ENCODE results near the gene SNX21.
"Not testable (repeated sequence)": the region's sequence is repeated elsewhere in the genome, so short reads cannot be mapped to it uniquely, and the experiment has no call there.

The SNX21 gene

GRCh38 chr20:45823949-45824835 lies 9.4 kb upstream of the SNX21 start:
- no peak for FAIRE-seq
- peak; percentile 41 for TF ChIP-seq CTCF (IDR thresholded peaks at IDR 0.05; ENCODE audit: insufficient read depth, missing control alignments)
- no peak for DNase-seq (ENCODE audit: insufficient read length, low spot score)

- DNase-seq (ENCODE audit: insufficient read length, low spot score) (no peak), FAIRE-seq (no peak)
- no peak for TF ChIP-seq CTCF (IDR thresholded peaks at IDR 0.05; ENCODE audit: insufficient read depth, missing control alignments)
These were observed 7.1 kb upstream of the SNX21 start for GRCh38 chr20:45826381-45827019.

- DNase-seq (ENCODE audit: insufficient read length, low spot score), result no peak
- no peak for TF ChIP-seq CTCF (IDR thresholded peaks at IDR 0.05; ENCODE audit: insufficient read depth, missing control alignments)
- FAIRE-seq, result no peak
These were observed 6.5 kb upstream of the SNX21 start, which contains the start of gene TNNC2 for GRCh38 chr20:45827030-45827652. TSS of gene TNNC2 (minus strand) at chr20:45827312. CDS start at chr20:45827248, 64 bp downstream.

GRCh38 chr20:45827712-45828111 lies 5.9 kb upstream of the SNX21 start:
- TF ChIP-seq CTCF (IDR thresholded peaks at IDR 0.05; ENCODE audit: insufficient read depth, missing control alignments), result no peak
- DNase-seq (ENCODE audit: insufficient read length, low spot score) (no peak), FAIRE-seq (no peak)

GRCh38 chr20:45828589-45828988 lies 5.0 kb upstream of the SNX21 start:
- DNase-seq (ENCODE audit: insufficient read length, low spot score) (no peak), FAIRE-seq (no peak)
- no peak for TF ChIP-seq CTCF (IDR thresholded peaks at IDR 0.05; ENCODE audit: insufficient read depth, missing control alignments)

- DNase-seq (ENCODE audit: insufficient read length, low spot score); FAIRE-seq: not testable (repeated sequence)
These were observed 3.9 kb upstream of the SNX21 start for GRCh38 chr20:45829673-45830106.

- FAIRE-seq (no peak), DNase-seq (ENCODE audit: insufficient read length, low spot score) (no peak)
- TF ChIP-seq CTCF (IDR thresholded peaks at IDR 0.05; ENCODE audit: insufficient read depth, missing control alignments), result no peak
These were observed 980 bp upstream of the SNX21 start for GRCh38 chr20:45832619-45833018.

Measured in D721Med (cell line).